GM18870 (cell line): Measurements from ENCODE around the gene VGLL2.

Source experiments
- ATAC-seq: cut with Tn5 transposase; IDR thresholded peaks from one replicate; pipeline ENCODE4 v1.9.1; 2021; ENCODE audit warnings: moderate library complexity; ENCODE audit not compliant: unreplicated experiment

The VGLL2 gene

DNA sequence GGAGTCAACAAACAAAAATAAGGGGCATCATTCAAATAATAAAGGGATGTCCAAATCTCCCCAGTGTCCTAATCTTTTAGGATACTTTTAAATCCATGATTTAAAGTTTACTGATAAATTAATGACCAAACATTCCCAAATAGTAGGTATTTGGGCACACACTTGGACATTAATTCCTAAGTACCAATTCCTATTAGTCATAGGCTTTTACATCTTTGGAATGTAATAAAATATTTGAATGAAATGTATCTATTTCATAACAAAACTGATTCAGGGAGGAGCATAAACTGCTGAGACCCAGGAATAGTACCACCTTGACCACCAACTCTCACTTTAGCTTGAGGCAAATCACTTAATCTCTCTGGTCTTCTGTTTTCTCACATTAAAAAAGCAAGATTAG is 44.3 kb downstream of the VGLL2 start:
- ATAC-seq: no peak

DNA sequence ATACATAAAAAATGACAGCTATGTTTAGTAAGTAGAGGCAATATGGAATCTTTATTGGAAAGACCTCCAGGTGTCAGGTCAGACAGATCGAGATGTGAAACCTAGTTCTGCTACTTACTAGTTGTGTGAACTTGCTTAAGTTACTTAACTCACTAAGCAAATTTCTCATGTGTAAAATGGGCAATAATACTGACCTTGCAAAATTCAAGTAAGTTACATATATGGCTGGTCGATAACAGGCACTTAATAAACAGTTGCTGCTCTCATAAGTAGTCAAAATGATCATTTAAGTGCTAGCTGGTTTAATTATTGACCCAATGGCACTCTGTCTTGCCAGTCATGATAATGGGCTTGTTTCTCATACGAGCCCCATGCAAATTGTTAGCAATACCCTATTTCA is 46.0 kb downstream of the VGLL2 start:
- ATAC-seq: no peak

DNA sequence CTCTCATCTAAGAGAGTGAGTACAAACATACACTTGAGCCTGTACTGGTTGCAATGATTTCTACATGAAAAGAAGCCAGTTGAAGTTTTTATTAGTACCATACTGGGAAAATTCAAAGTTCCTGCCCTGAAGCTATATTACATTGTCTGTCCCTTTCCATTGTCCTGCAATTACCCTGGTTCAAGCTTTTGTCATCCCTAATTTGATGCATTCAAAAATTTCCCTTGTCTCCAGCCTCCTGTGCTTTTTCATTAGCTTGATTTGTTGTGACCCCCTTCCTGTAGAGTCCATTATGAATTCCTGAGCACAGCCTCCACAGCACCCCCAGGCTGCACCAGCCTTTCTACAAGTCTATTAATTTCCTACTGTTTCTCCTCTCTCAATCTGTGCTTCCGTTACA is 46.4 kb downstream of the VGLL2 start:
- no peak for ATAC-seq

DNA sequence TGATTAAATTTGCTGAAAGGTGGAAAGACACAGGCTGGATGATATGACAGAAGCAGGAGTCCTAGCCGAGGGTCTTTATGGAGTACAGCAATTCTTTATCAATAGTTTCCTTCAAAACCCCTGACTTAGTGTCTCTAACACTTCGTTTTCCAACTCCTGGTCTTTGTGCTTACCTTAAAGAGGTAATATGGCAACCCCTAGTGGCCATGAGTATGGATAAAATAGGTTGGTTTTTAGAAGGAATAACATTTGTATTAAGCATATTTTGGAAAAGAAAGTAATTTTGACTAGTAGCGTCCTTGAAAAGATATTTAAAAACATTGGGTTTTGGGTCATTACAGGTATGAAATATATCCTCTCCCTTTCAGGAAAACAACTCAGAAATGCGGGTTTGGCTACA is 51.9 kb downstream of the VGLL2 start:
- no peak for ATAC-seq
